Measurements from ENCODE around the gene ENTPD6.

DNA sequence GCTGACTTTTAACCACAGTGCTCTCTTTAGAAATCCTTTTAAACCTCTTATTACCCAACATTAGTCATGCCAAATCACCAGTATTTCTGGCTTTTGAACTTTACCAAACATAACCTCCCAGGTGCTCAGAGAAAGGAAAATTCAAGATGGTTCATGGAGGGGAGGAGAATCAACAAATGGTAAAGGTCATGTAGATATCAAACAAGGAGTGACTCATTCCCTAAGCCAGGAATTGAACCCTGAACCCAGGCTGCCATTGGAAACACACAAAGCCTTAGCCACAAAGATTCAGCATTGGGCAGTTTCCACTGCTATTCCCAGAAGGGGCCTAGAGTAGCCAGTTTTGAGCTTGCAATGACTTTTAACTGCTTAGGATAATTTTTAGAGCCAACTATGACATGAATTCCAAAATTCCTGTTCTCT lies 21.6 kb upstream of the ENTPD6 start:
- TF ChIP-seq, protein P1, sequence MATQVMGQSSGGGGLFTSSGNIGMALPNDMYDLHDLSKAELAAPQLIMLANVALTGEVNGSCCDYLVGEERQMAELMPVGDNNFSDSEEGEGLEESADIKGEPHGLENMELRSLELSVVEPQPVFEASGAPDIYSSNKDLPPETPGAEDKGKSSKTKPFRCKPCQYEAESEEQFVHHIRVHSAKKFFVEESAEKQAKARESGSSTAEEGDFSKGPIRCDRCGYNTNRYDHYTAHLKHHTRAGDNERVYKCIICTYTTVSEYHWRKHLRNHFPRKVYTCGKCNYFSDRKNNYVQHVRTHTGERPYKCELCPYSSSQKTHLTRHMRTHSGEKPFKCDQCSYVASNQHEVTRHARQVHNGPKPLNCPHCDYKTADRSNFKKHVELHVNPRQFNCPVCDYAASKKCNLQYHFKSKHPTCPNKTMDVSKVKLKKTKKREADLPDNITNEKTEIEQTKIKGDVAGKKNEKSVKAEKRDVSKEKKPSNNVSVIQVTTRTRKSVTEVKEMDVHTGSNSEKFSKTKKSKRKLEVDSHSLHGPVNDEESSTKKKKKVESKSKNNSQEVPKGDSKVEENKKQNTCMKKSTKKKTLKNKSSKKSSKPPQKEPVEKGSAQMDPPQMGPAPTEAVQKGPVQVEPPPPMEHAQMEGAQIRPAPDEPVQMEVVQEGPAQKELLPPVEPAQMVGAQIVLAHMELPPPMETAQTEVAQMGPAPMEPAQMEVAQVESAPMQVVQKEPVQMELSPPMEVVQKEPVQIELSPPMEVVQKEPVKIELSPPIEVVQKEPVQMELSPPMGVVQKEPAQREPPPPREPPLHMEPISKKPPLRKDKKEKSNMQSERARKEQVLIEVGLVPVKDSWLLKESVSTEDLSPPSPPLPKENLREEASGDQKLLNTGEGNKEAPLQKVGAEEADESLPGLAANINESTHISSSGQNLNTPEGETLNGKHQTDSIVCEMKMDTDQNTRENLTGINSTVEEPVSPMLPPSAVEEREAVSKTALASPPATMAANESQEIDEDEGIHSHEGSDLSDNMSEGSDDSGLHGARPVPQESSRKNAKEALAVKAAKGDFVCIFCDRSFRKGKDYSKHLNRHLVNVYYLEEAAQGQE (IDR thresholded peaks at IDR 0.05; ENCODE audit: insufficient read depth in 1 of 2, low read depth in 2 of 2, low read length in 2 of 2) = no peak
- TF ChIP-seq SIN3A (IDR thresholded peaks at IDR 0.05; ENCODE audit: borderline replicate concordance, insufficient read depth, low read length) (no peak), POLR2AphosphoS5 (IDR thresholded peaks at IDR 0.05; ENCODE audit: low read depth, low read length) (no peak), TAF1 (IDR thresholded peaks at IDR 0.05; ENCODE audit: borderline replicate concordance, insufficient read depth, low read length) (no peak), FOXP2 (optimal IDR thresholded peaks at IDR 0.05; ENCODE audit: borderline replicate concordance, extremely low read depth, extremely low read length, insufficient read depth) (no peak)
